Fibroblast of lung (primary cell): ENCODE results near the gene SLC23A2.

Source experiments
- CTCF ChIP-seq, 2 donors: IDR thresholded peaks in 1 of 2; conservative IDR thresholded peaks in 1 of 2; 1 replicate in 1 of 2; 2 replicates in 1 of 2; pipeline ENCODE4 v1.5.1; 2011 to 2012; ENCODE audit warnings: low read length in 2 of 2, control low read depth in 1 of 2, inconsistent platforms in 1 of 2, low read depth in 1 of 2, mild to moderate bottlenecking in 1 of 2
- EZH2 ChIP-seq: IDR thresholded peaks from 2 replicates; pipeline ENCODE4 v1.5.1; 2012; ENCODE audit warnings: low read length, control low read depth, mild to moderate bottlenecking; ENCODE audit errors: missing control alignments

- TF ChIP-seq CTCF (conservative IDR thresholded peaks at IDR 0.05 in 1 of 2, IDR thresholded peaks at IDR 0.05 in 1 of 2; ENCODE audit: low read depth in 1 of 2, low read length in 2 of 2): no peak
- TF ChIP-seq EZH2: no peak
Observed at GRCh38 chr20:4838526-4838925, 162.8 kb downstream of the SLC23A2 start.
